Adrenal gland (tissue), 12 donors: ENCODE data around the gene DLG2. TPM values are rescaled to one million over a fixed set of nuclear protein-coding genes. Genes with fewer than 3 reads are reported as not detected.

Experiments used
- DNase-seq, 7 donors: peaks; one replicate each; pipeline ENCODE4 v3.0.0-alpha.2; 2019 to 2020
- H3K27ac ChIP-seq, 5 donors: fragments of 200-600 bp; sonication (generic) in 4 of 5; 1 replicate in 3 of 5; 2 replicates in 2 of 5; pipeline versions ENCODE4 v1.5.1 to v1.8.0; 2016 to 2020; ENCODE audit warnings: mild to moderate bottlenecking in 1 of 5
- H3K27me3 ChIP-seq: fragments of 200-600 bp; 2 replicates; pipeline ENCODE4 v1.8.0; 2021
- H3K36me3 ChIP-seq, 2 donors: fragments of 200-600 bp; replicated peaks in 1 of 2; 1 replicate in 1 of 2; 2 replicates in 1 of 2; pipeline versions ENCODE4 v1.5.1 to v1.8.0; 2018 to 2022
- H3K4me1 ChIP-seq, 2 donors: fragments of 200-600 bp; replicated peaks in 1 of 2; 1 replicate in 1 of 2; 2 replicates in 1 of 2; pipeline versions ENCODE4 v1.5.1 to v1.8.0; 2018 to 2021
- H3K4me3 ChIP-seq, 4 donors: fragments of 200-600 bp; sonication (generic) in 3 of 4; one replicate each; pipeline ENCODE4 v1.5.1; 2016 to 2018
- H3K9me3 ChIP-seq, 3 donors: fragments of 200-600 bp; sonication (generic) in 1 of 3; replicated peaks in 1 of 3; 1 replicate in 2 of 3; 2 replicates in 1 of 3; pipeline versions ENCODE4 v1.5.1 to v1.8.0; 2016 to 2021
- POLR2A ChIP-seq, 2 donors: fragments of 450-650 bp; IDR thresholded peaks; one replicate each; pipeline ENCODE4 v1.6.1; 2017; ENCODE audit warnings: antibody characterized with exemption in 2 of 2, mild to moderate bottlenecking in 2 of 2, moderate library complexity in 1 of 2
- WGBS, 4 donors: extraction: QIAGEN DNeasy Blood & Tissue Kit in 2 of 4; methylation state at CpG; one replicate each; pipeline versions ENCODE4 v1.1.5 to v1.1.7; 2013 to 2017; 5-methylcytosine and 5-hydroxymethylcytosine counted together
- intact Hi-C, 2 donors: fragments of 100-400 bp; cut with DNase I; formaldehyde crosslinking; loops; one replicate each; pipeline versions ENCODE4 v1.14.1 to v1.15.0; 2022 to 2023
- polyA plus RNA-seq, 3 donors: library from polyadenylated mRNA; stranded (reverse); fragments of 200-250 nt in 2 of 3; fragments of 350-450 nt in 1 of 3; fragmentation: Illumina TruSeq in 1 of 3; extraction: RNeasy Lipid Tissue Mini Kit (QIAGEN cat#74804) in 1 of 3; gene quantifications; one replicate each; pipeline ENCODE4 v1.2.3, GENCODE V29; 2013 to 2014
- total RNA-seq, 9 donors: library from RNA; depleted of rRNA in 4 of 9; stranded (reverse); fragments of >200 nt in 4 of 9; fragments of 120-200 nt in 1 of 9; fragmentation: NEBNext Ultra II Directional in 1 of 9; extraction: Animal tissue kit (Norgen Biotek cat#: 25700) in 1 of 9; gene quantifications; one replicate each; pipeline versions ENCODE4 v1.1.0 to v1.2.4, GENCODE V29; 2013 to 2023
- TF ChIP-seq, protein P1 (sequence below), 6 experiments: fragments of 450-650 bp in 4 of 6; fragments of 200-600 bp in 2 of 6; sonication (generic) in 1 of 6; IDR thresholded peaks; 1 replicate in 5 of 6; 2 replicates in 1 of 6; pipeline versions ENCODE4 v1.5.1 to v1.8.0; 2016 to 2021; ENCODE audit warnings: antibody characterized with exemption in 6 of 6, mild to moderate bottlenecking in 2 of 6, moderate library complexity in 1 of 6
- donor health status: healthy with polysubstance abuse.
- donor health status: Bipolar disorder and iron deficiency.
- donor health status: DM: yes; HTN: yes; CAD: no.
- donor health status: DM: no; HTN: no; CAD: no.
- donor health status: DM: no; HTN: no; CAD: no.
- donor health status: DM: yes; HTN: yes; CAD: no.

Gene DLG2
- total and polyA plus RNA-seq, 12 donors = 8.3 to 101 (median 37.5) TPM

DNA sequence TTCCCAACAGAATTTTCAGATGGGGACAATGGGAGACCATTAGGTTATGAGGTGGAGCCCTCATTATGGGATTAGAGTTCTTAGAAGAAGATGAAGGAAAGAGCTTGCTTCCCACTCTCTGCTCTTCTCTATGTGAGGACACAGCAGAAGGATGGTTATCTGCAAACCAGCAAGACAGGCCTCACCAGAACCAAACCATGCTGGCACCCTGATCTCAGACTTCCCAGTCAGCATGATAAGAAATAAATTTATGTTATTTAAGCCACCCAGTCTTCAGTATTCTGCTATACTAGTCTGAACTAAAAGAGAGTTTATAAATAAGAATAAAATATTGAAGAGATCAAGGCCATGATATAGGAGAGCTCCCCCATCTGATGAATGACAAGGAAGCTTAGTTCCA, 1394.6 kb downstream of the DLG2 start:
- no peaks in the 10 kb centered on the region for H3K36me3 ChIP-seq
- peaks cover 12 to 30% of the 10 kb centered on the region in 2 donors for H3K4me1 ChIP-seq
- DNase-seq = no peak
- H3K4me3 ChIP-seq = no peak overlapping the region
- no peak for TF ChIP-seq POLR2A (IDR thresholded peaks at IDR 0.05)
- TF ChIP-seq, protein P1, sequence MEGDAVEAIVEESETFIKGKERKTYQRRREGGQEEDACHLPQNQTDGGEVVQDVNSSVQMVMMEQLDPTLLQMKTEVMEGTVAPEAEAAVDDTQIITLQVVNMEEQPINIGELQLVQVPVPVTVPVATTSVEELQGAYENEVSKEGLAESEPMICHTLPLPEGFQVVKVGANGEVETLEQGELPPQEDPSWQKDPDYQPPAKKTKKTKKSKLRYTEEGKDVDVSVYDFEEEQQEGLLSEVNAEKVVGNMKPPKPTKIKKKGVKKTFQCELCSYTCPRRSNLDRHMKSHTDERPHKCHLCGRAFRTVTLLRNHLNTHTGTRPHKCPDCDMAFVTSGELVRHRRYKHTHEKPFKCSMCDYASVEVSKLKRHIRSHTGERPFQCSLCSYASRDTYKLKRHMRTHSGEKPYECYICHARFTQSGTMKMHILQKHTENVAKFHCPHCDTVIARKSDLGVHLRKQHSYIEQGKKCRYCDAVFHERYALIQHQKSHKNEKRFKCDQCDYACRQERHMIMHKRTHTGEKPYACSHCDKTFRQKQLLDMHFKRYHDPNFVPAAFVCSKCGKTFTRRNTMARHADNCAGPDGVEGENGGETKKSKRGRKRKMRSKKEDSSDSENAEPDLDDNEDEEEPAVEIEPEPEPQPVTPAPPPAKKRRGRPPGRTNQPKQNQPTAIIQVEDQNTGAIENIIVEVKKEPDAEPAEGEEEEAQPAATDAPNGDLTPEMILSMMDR (IDR thresholded peaks at IDR 0.05) = no peak
- H3K27ac ChIP-seq = no peak overlapping the region
- no peaks in the 10 kb centered on the region for H3K27me3 ChIP-seq
- intact Hi-C loops = no loop called here
- H3K9me3 ChIP-seq = no peaks in the 10 kb centered on the region

DNA sequence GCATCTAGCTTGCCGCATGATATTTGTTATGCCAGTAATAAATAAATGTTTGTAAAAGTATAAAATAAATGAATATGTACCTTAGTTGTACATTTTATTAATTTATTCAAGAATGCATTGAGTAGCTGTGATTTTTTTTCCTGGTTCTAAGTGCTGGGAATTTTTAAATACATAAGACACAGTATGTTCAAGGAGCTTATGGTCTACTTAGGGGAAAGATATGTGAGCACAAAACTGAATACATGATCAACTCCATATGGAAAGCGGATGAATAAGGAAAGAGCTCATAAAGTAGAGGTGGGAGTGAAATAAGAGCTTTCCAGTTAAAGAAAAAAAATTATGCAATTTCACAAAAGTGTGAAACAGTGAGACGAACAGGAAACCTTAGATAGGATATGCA, 1396.7 kb downstream of the DLG2 start:
- H3K27me3 ChIP-seq = no peaks in the 10 kb centered on the region

DNA sequence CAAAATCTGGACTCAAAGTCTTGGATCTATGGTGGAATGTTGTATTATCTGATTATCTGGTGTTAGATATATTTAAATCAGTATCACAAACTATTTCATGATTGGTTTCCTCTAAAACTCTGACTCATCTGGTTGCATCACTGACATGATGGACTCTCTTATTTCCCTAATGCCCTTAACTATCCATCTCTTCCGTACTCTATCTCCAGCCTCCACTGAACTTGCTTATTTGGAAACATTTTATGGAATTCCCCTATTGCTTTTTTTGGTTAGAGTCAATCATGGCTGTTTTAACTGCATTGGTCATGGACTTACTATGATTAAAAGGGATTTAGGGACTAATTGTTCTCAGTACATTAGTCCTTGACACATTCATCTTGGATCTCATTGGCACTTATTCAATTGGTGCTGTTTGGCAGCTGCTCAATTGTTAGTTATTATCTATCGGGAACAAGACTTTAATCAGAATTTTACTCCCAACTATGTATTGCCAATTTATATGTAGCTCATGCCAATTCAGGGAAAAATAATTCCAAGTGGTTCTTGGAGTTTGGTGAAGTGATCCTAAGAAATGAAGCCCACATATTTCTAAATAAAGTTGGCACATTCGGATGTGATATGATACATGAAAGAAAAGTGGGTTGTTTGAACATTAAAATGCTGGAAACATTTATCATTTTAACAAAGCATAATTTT, 1399.0 kb downstream of the DLG2 start:
- Histone ChIP-seq H3K4me3 (no peak overlapping the region), H3K9me3 (no peaks in the 10 kb centered on the region), H3K4me1 (peaks cover 3 to 20% of the 10 kb centered on the region in 2 donors), H3K36me3 (no peaks in the 10 kb centered on the region), H3K27ac (peak overlapping the region in 3 of 5 donors; percentile 14 to 21 (median 15)), H3K27me3 (no peaks in the 10 kb centered on the region)
- intact Hi-C loops = no loop called here
- WGBS, 4 donors = 29 to 51% (median 44%) methylated on average over 3 of the region's 3 CpGs
- no peak for TF ChIP-seq POLR2A (IDR thresholded peaks at IDR 0.05)
- TF ChIP-seq, protein P1 (IDR thresholded peaks at IDR 0.05) = no peak
- DNase-seq = no peak

More for the DNA sequence above, 1396.7 kb downstream of the DLG2 start:
- intact Hi-C loops = no loop called here
- no peak for TF ChIP-seq POLR2A (IDR thresholded peaks at IDR 0.05)
- TF ChIP-seq, protein P1 (IDR thresholded peaks at IDR 0.05) = no peak
- Histone ChIP-seq H3K4me3 (no peak overlapping the region), H3K27ac (no peak overlapping the region), H3K9me3 (no peaks in the 10 kb centered on the region), H3K36me3 (no peaks in the 10 kb centered on the region), H3K4me1 (peaks cover 12 to 19% of the 10 kb centered on the region in 2 donors)
- 92 to 97% (median 96%) methylated on average over 3 of the region's 3 CpGs for WGBS, 4 donors
- DNase-seq = no peak

DNA sequence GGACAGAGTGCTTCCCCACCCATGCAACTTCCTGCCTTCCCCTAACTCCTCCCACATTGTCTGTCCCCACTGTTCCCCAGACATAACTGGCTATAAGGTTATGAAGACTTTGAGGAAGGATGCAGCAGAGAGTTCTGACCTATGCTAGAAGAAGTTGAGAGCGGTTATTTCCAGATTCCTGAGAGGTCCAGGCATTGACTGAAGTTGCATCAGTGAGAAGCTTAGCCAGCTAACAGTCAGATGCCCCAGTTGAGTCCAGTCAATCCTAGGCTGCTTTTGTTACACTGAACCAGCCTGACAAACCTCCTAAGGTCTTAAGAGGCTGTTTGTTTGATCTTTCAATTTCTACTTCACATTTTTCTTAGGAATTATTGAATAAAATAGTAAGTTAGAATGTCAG, 1403.1 kb downstream of the DLG2 start:
- Histone ChIP-seq H3K9me3 (no peaks in the 10 kb centered on the region), H3K4me1 (peaks cover 0 to 15% of the 10 kb centered on the region in 2 donors), H3K4me3 (no peak overlapping the region), H3K27me3 (no peaks in the 10 kb centered on the region), H3K36me3 (no peaks in the 10 kb centered on the region), H3K27ac (no peak overlapping the region)
- no peak for DNase-seq
- 89 to 100% (median 95%) methylated on average over 1 of the region's 1 CpG for WGBS, 4 donors
- intact Hi-C loops = no loop called here
- TF ChIP-seq POLR2A (IDR thresholded peaks at IDR 0.05) = no peak
- TF ChIP-seq, protein P1 (IDR thresholded peaks at IDR 0.05) = no peak
